ENCODE results near the gene JAZF1. TPM values are rescaled to one million over a fixed set of nuclear protein-coding genes. Genes with fewer than 3 reads are reported as not detected.

Gene JAZF1
- total and polyA plus RNA-seq, 2 of the 8 experiments (the other 6 are each of a cell fraction or from before 2014, with no cell fraction given) = 2.6 to 21.8 TPM

- TF ChIP-seq, protein P1, sequence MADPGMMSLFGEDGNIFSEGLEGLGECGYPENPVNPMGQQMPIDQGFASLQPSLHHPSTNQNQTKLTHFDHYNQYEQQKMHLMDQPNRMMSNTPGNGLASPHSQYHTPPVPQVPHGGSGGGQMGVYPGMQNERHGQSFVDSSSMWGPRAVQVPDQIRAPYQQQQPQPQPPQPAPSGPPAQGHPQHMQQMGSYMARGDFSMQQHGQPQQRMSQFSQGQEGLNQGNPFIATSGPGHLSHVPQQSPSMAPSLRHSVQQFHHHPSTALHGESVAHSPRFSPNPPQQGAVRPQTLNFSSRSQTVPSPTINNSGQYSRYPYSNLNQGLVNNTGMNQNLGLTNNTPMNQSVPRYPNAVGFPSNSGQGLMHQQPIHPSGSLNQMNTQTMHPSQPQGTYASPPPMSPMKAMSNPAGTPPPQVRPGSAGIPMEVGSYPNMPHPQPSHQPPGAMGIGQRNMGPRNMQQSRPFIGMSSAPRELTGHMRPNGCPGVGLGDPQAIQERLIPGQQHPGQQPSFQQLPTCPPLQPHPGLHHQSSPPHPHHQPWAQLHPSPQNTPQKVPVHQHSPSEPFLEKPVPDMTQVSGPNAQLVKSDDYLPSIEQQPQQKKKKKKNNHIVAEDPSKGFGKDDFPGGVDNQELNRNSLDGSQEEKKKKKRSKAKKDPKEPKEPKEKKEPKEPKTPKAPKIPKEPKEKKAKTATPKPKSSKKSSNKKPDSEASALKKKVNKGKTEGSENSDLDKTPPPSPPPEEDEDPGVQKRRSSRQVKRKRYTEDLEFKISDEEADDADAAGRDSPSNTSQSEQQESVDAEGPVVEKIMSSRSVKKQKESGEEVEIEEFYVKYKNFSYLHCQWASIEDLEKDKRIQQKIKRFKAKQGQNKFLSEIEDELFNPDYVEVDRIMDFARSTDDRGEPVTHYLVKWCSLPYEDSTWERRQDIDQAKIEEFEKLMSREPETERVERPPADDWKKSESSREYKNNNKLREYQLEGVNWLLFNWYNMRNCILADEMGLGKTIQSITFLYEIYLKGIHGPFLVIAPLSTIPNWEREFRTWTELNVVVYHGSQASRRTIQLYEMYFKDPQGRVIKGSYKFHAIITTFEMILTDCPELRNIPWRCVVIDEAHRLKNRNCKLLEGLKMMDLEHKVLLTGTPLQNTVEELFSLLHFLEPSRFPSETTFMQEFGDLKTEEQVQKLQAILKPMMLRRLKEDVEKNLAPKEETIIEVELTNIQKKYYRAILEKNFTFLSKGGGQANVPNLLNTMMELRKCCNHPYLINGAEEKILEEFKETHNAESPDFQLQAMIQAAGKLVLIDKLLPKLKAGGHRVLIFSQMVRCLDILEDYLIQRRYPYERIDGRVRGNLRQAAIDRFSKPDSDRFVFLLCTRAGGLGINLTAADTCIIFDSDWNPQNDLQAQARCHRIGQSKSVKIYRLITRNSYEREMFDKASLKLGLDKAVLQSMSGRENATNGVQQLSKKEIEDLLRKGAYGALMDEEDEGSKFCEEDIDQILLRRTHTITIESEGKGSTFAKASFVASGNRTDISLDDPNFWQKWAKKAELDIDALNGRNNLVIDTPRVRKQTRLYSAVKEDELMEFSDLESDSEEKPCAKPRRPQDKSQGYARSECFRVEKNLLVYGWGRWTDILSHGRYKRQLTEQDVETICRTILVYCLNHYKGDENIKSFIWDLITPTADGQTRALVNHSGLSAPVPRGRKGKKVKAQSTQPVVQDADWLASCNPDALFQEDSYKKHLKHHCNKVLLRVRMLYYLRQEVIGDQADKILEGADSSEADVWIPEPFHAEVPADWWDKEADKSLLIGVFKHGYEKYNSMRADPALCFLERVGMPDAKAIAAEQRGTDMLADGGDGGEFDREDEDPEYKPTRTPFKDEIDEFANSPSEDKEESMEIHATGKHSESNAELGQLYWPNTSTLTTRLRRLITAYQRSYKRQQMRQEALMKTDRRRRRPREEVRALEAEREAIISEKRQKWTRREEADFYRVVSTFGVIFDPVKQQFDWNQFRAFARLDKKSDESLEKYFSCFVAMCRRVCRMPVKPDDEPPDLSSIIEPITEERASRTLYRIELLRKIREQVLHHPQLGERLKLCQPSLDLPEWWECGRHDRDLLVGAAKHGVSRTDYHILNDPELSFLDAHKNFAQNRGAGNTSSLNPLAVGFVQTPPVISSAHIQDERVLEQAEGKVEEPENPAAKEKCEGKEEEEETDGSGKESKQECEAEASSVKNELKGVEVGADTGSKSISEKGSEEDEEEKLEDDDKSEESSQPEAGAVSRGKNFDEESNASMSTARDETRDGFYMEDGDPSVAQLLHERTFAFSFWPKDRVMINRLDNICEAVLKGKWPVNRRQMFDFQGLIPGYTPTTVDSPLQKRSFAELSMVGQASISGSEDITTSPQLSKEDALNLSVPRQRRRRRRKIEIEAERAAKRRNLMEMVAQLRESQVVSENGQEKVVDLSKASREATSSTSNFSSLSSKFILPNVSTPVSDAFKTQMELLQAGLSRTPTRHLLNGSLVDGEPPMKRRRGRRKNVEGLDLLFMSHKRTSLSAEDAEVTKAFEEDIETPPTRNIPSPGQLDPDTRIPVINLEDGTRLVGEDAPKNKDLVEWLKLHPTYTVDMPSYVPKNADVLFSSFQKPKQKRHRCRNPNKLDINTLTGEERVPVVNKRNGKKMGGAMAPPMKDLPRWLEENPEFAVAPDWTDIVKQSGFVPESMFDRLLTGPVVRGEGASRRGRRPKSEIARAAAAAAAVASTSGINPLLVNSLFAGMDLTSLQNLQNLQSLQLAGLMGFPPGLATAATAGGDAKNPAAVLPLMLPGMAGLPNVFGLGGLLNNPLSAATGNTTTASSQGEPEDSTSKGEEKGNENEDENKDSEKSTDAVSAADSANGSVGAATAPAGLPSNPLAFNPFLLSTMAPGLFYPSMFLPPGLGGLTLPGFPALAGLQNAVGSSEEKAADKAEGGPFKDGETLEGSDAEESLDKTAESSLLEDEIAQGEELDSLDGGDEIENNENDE (IDR thresholded peaks at IDR 0.05; ENCODE audit: insufficient replicate concordance, low read length) = no peak
- no peak for TF ChIP-seq JUND (IDR thresholded peaks at IDR 0.05; ENCODE audit: low read length)
- TF ChIP-seq KDM5A (IDR thresholded peaks at IDR 0.05; ENCODE audit: low read length) = no peak
- no peak for TF ChIP-seq HDAC2 (IDR thresholded peaks at IDR 0.05; ENCODE audit: borderline replicate concordance in 1 of 2, low read depth in 2 of 2, low read length in 2 of 2)
- TF ChIP-seq RBBP5 (IDR thresholded peaks at IDR 0.05; ENCODE audit: borderline replicate concordance, low read depth, low read length) = no peak
These were observed 354.7 kb downstream of the JAZF1 start (continued) for GRCh38 chr7:27825891-27826290.

All from H1 (cell line).